GM12878 (cell line): Measurements from ENCODE around the gene ASCC2. TPM values are rescaled to one million over a fixed set of nuclear protein-coding genes. Genes with fewer than 3 reads are reported as not detected.

ENCODE experiments used
- ATAC-seq: fragments of 200-7000 bp; cut with Tn5 transposase; 3 replicates; pipeline ENCODE4 v1.9.1; 2020; ENCODE audit warnings: mild to moderate bottlenecking, moderate library complexity
- BruUV-seq: library from RNA; stranded (reverse); fragments of 400-500 nt; replicated peaks from 2 replicates; lab custom pipeline; 2021; lab: Mats Ljungman, UMichigan
- CTCF ChIA-PET: fragments of 300-600 bp; sonication (Branson Sonifier 250); formaldehyde crosslinking; extraction: SDS; loops from one replicate; lab custom pipeline; 2021; ENCODE audit warnings: inconsistent platforms; lab: Yijun Ruan, JAX
- POLR2A ChIA-PET: fragments of 350-600 bp; formaldehyde crosslinking; extraction: SDS; loops from one replicate; lab custom pipeline; 2021; ENCODE audit warnings: inconsistent platforms; lab: Charles Lee
- RAD21 ChIA-PET: fragments of 300-600 bp; sonication (Branson Sonifier 250); formaldehyde crosslinking; loops from one replicate; lab custom pipeline; 2023; ENCODE audit warnings: antibody characterized with exemption; ENCODE audit not compliant: unreplicated experiment; lab: Charles Lee
- SMC1A ChIA-PET: fragments of 300-600 bp; sonication (Branson Sonifier 250); formaldehyde crosslinking; loops from one replicate; lab custom pipeline; 2023; ENCODE audit not compliant: unreplicated experiment, uncharacterized antibody; lab: Charles Lee
- DNase-seq: peaks from one replicate; pipeline ENCODE4 v3.0.0-alpha.2; 2011; ENCODE audit warnings: low read depth, low spot score
- FAIRE-seq: peaks from 3 replicates; lab custom pipeline; 2011; peaks lifted over from hg19 to GRCh38; lab: Jason Lieb, UNC
- H2AFZ ChIP-seq: 2 replicates; pipeline ENCODE4 v1.6.0; 2011; ENCODE audit warnings: low read depth, low read length, control low read depth; ENCODE audit not compliant: control insufficient read depth
- H3K27ac ChIP-seq: 2 replicates; pipeline ENCODE4 v1.5.1; 2011; ENCODE audit warnings: control low read depth; ENCODE audit not compliant: control insufficient read depth, insufficient read depth
- H3K27me3 ChIP-seq, 2 experiments: replicated peaks in 1 of 2; 2 replicates each; pipeline versions ENCODE4 v1.6.0 to v1.6.1; 2011; ENCODE audit warnings: low read length in 1 of 2; ENCODE audit not compliant: control insufficient read depth in 2 of 2, insufficient read depth in 2 of 2
- H3K36me3 ChIP-seq, 2 experiments: 2 replicates each; pipeline ENCODE4 v1.5.1; 2011; ENCODE audit warnings: low read length in 1 of 2; ENCODE audit not compliant: control insufficient read depth in 2 of 2, insufficient read depth in 2 of 2
- H3K4me1 ChIP-seq: 2 replicates; pipeline ENCODE4 v1.6.1; 2011; ENCODE audit warnings: mild to moderate bottlenecking, low read length, moderate library complexity, mixed read lengths; ENCODE audit not compliant: control insufficient read depth, insufficient read depth
- H3K4me2 ChIP-seq: 2 replicates; pipeline ENCODE4 v1.6.0; 2011; ENCODE audit warnings: control low read depth; ENCODE audit not compliant: control insufficient read depth, insufficient read depth
- H3K4me3 ChIP-seq: fragments of 200-600 bp; sonication (generic); 2 replicates; pipeline ENCODE4 v1.5.1; 2016
- H3K79me2 ChIP-seq: 2 replicates; pipeline ENCODE4 v1.6.0; 2011; ENCODE audit warnings: low read length; ENCODE audit not compliant: control insufficient read depth, insufficient read depth
- H3K9ac ChIP-seq: 2 replicates; pipeline ENCODE4 v1.8.0; 2011; ENCODE audit warnings: low read length, control low read depth, mixed read lengths; ENCODE audit not compliant: control insufficient read depth, insufficient read depth
- H3K9me3 ChIP-seq: replicated peaks from 3 replicates; pipeline ENCODE4 v1.5.1; 2011; ENCODE audit warnings: mild to moderate bottlenecking, low read length; ENCODE audit not compliant: control insufficient read depth, insufficient read depth
- H4K20me1 ChIP-seq: 2 replicates; pipeline ENCODE4 v1.6.0; 2011; ENCODE audit not compliant: control insufficient read depth, insufficient read depth
- BCL3 ChIP-seq: IDR thresholded peaks from 2 replicates; pipeline ENCODE4 v1.6.1; 2011; ENCODE audit warnings: borderline replicate concordance, low read depth, mild to moderate bottlenecking, moderate library complexity, low read length; ENCODE audit not compliant: insufficient read depth, poor library complexity, severe bottlenecking
- E2F8 ChIP-seq: fragments of 450-650 bp; IDR thresholded peaks from 2 replicates; pipeline ENCODE4 v1.6.1; 2018; ENCODE audit warnings: mild to moderate bottlenecking, low read depth, moderate library complexity; ENCODE audit not compliant: partially characterized antibody
- ELK1 ChIP-seq: IDR thresholded peaks from 2 replicates; pipeline ENCODE4 v1.6.1; 2012; ENCODE audit warnings: low read depth, low read length, improper control_type of control experiment
- EP300 ChIP-seq, 2 experiments: fragments of 150-350 bp in 1 of 2; IDR thresholded peaks; 2 replicates each; pipeline ENCODE4 v1.6.1; 2011 to 2012; ENCODE audit warnings: low read depth in 2 of 2, low read length in 2 of 2, borderline replicate concordance in 1 of 2, improper control_type of control experiment in 1 of 2, inconsistent platforms in 1 of 2; ENCODE audit not compliant: control insufficient read depth in 1 of 2
- EZH2 ChIP-seq: IDR thresholded peaks from 2 replicates; pipeline ENCODE4 v1.6.1; 2012; ENCODE audit warnings: low read depth, mild to moderate bottlenecking, control low read depth, inconsistent platforms, low read length, borderline replicate concordance; ENCODE audit not compliant: control insufficient read depth
- FOXM1 ChIP-seq: IDR thresholded peaks from 2 replicates; pipeline ENCODE4 v1.6.1; 2012; ENCODE audit warnings: low read depth, mild to moderate bottlenecking, inconsistent platforms, low read length, moderate library complexity
- MYC ChIP-seq: IDR thresholded peaks from 2 replicates; pipeline ENCODE4 v1.6.1; 2011; ENCODE audit warnings: mild to moderate bottlenecking, low read length, moderate library complexity, inconsistent platforms; ENCODE audit not compliant: insufficient read depth, insufficient replicate concordance, insufficient read length, severe bottlenecking
- ZBTB11 ChIP-seq: fragments of 450-650 bp; formaldehyde crosslinking; IDR thresholded peaks from 2 replicates; pipeline ENCODE4 v1.5.0; 2022; ENCODE audit warnings: mild to moderate bottlenecking, missing genetic modification characterization
- WGBS: methylation state at CpG from one replicate; pipeline ENCODE4 v1.1.6; 2016; ENCODE audit warnings: low lambda C conversion rate; ENCODE audit not compliant: insufficient replicate concordance, insufficient coverage; ENCODE audit errors: missing lambda C conversion rate; 5-methylcytosine and 5-hydroxymethylcytosine counted together
- in situ Hi-C: fragments of 300-500 bp; cut with MboI; formaldehyde crosslinking; loops from 9 replicates; pipeline ENCODE4 v1.14.3; 2018; ENCODE audit warnings: mixed read lengths
- intact Hi-C: fragments of 100-400 bp; cut with micrococcal nuclease; formaldehyde crosslinking; loops from one replicate; pipeline ENCODE4 v1.14.2; 2022; ENCODE audit not compliant: unreplicated experiment
- polyA plus RNA-seq, 11 experiments: library from polyadenylated mRNA; depleted of rRNA in 4 of 11; unstranded in 6 of 11; stranded (reverse) in 5 of 11; fragments of >200 nt; fragmentation: Nextera tagmentation in 4 of 11; fragmentation: Illumina TruSeq in 1 of 11; extraction: Ambion mirVana in 4 of 11; extraction: Trizol in 1 of 11; gene quantifications; 1 replicate in 1 of 11; 2 replicates in 10 of 11; pipeline versions ENCODE4 v1.2.1 to v1.2.3, GENCODE V29; 2011 to 2016; ENCODE audit warnings: inconsistent platforms in 2 of 11, missing spikeins in 2 of 11, low read depth in 1 of 11
- total RNA-seq, 4 experiments: library from RNA; depleted of rRNA in 3 of 4; stranded (reverse); fragments of >200 nt in 3 of 4; fragmentation: Illumina TruSeq in 1 of 4; extraction: Trizol in 1 of 4; gene quantifications; 2 replicates each; pipeline versions ENCODE4 v1.2.1 to v1.2.3, GENCODE V29; 2013 to 2021

ASCC2 gene
- total and polyA plus RNA-seq, 10 of the 15 experiments (the other 5 are each of a cell fraction or from before 2014, with no cell fraction given), result 5.3 to 91.4 (median 56.5) TPM

DNA sequence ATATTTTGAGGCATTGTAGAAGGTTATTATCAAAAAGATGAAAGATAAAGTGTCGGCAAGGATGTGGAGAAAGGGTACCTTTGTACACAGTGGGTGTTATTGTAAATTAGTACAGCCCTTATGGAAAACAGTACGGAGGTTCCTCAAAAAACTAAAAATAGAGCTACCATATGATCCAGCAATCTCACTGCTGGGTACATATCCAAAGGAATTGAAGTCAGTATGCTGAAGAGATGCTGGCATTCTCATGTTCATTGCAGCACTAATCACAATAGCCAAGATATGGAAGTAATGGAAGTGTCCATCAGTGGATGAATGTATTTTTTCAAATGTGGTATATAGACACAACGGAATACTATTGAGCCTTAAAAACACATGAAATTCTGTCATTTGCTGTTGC lies 29.8 kb upstream of the ASCC2 start:
- Histone ChIP-seq H3K9ac (no peak overlapping the region), H4K20me1 (no peaks in the 10 kb centered on the region), H3K9me3 (no peaks in the 10 kb centered on the region), H3K27me3 (no peaks in the 10 kb centered on the region), H3K4me1 (0 out of 2 replicates have a peak, but pooled peaks cover 4% of the 10 kb centered on the region), H3K4me2 (no peak overlapping the region), H3K36me3 (no peaks in the 10 kb centered on the region), H2AFZ (no peak overlapping the region), H3K27ac (no peak overlapping the region), H3K4me3 (no peak overlapping the region), H3K79me2 (no peaks in the 10 kb centered on the region)
- ChIA-PET POLR2A (no interaction called here), CTCF (interaction anchor here (1.0 kb wide), 1 partner anchor 30 kb away, joined by 3 read pairs; no protein-coding TSS in a partner anchor), RAD21 (no interaction called here), SMC1A (no interaction called here)
- WGBS, result 55% methylated on average over 3 of the region's 3 CpGs
- intact Hi-C loops, result no loop called here
- in situ Hi-C loops, result no loop called here
- no TSS peak for BruUV-seq
- no peak for ATAC-seq
- DNase-seq, result no peak
- no peak for FAIRE-seq
- TF ChIP-seq ELK1 (no peak), FOXM1 (no peak), MYC (no peak), ZBTB11 (CRISPR knock-in tag) (no peak), EZH2 (no peak), BCL3 (no peak), E2F8 (no peak), EP300 (IDR thresholded peaks at IDR 0.05; ENCODE audit: borderline replicate concordance in 1 of 2, control insufficient read depth in 1 of 2, low read depth in 2 of 2, low read length in 2 of 2) (no peak)
